NK-92 treated with Interleukin-12 subunit alpha and Interleukin-12 subunit beta, amount 100 ng/mL, for 24 hours (cell line): ENCODE results near the gene SNRPB.

Source experiments
- DNase-seq: peaks from one replicate; lab custom pipeline; 2025; lab: John Stamatoyannopoulos, UW

The SNRPB gene

GRCh38 chr20:2475850-2476741 lies 5.5 kb upstream of the SNRPB start:
- no peak for DNase-seq

GRCh38 chr20:2473516-2473915 lies 2.9 kb upstream of the SNRPB start:
- no peak for DNase-seq

- DNase-seq, result peak; percentile 64
Observed at GRCh38 chr20:2469991-2470422, 582 bp downstream of the SNRPB start.

GRCh38 chr20:2468581-2469407 lies 1.8 kb downstream of the SNRPB start:
- no peak for DNase-seq

- no peak for DNase-seq
Observed at GRCh38 chr20:2467412-2467811, 3.2 kb downstream of the SNRPB start.

- DNase-seq, result no peak
Observed at GRCh38 chr20:2465100-2465499, 5.5 kb downstream of the SNRPB start.

- DNase-seq, result no peak
Observed at GRCh38 chr20:2463616-2464365, 6.8 kb downstream of the SNRPB start.

- no peak for DNase-seq
Observed at GRCh38 chr20:2462484-2462883, 8.1 kb downstream of the SNRPB start.

- no peak for DNase-seq
Observed at GRCh38 chr20:2460752-2461424, 9.7 kb downstream of the SNRPB start.

GRCh38 chr20:2459981-2460751 lies 10.4 kb downstream of the SNRPB start:
- DNase-seq, result no peak

GRCh38 chr20:2458919-2459499 lies 11.6 kb downstream of the SNRPB start:
- DNase-seq, result no peak

- no peak for DNase-seq
Observed at GRCh38 chr20:2455771-2456497, 14.7 kb downstream of the SNRPB start.

- no peak for DNase-seq
Observed at GRCh38 chr20:2453792-2454191, 16.8 kb downstream of the SNRPB start.

- DNase-seq, result peak; percentile 27
Observed at GRCh38 chr20:2451939-2452732, 18.5 kb downstream of the SNRPB start.

- no peak for DNase-seq
Observed at GRCh38 chr20:2451422-2451821, 19.2 kb downstream of the SNRPB start.

- DNase-seq, result no peak
Observed at GRCh38 chr20:2449386-2449785, 21.2 kb downstream of the SNRPB start.

- DNase-seq, result no peak
Observed at GRCh38 chr20:2446845-2447244, 23.7 kb downstream of the SNRPB start.

GRCh38 chr20:2431185-2431584 lies 39.4 kb downstream of the SNRPB start:
- no peak for DNase-seq

GRCh38 chr20:2430538-2430937 lies 40.1 kb downstream of the SNRPB start:
- DNase-seq, result no peak
